ENCODE results near the gene TSPAN18.

Gene TSPAN18

DNA sequence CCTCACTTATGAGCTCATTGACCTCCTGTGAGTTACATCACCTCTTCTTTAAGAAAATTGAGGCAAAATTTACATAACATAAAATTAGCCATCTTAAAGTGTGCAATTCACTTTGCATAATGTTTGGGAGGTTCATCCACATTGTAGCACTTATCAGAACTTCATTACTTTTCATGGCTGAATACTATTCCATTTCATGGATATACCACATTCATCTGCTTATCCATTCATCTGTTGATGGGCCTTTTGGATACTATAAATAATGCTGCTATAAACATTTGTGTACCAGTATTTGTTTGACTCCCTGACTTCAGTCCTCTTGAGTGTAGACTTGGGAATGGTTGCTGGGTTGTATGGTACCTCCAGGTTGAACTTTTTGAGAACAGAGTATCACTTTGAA is 120.6 kb downstream of the TSPAN18 start:
- no peak for DNase-seq (ENCODE audit: low read depth in 2 of 2)

DNA sequence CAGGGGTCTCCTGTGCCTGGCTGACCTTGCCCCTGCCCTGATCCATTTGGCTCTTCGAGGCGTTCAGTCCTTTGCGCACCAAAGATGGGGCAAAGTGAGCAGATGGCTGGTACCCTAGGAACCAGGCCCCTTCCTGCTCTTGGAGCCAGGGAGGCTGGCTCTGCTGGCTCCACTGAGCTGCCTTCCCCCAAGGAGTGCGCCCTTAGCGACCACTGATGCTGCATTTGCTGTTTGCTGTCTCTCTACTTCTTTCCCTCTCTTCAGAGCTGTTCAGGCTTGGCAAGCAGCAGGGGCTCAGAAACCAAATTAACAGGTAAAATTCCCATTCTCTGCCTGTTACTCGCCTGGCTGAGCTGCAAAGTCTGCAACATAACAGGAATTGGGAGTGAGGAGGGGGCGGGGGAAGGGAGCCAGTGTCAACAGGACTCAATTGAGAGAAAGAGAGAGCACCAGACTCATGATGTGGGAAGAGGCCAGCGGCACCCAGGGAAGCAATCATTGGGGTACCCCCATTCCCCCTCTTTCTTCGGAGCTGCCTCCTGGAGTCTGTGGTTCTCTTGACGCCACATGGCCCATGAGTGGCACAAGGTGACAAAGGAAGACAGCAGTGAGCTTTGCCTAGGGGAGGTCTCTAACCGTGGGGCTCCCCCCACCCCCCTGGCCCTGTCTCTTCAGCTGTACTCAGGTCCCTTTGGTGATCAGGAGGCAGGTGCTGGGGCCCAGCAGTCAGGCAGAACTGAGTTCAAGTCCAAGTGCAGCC is 121.6 kb downstream of the TSPAN18 start:
- DNase-seq (ENCODE audit: low read depth in 2 of 2) = no peak

DNA sequence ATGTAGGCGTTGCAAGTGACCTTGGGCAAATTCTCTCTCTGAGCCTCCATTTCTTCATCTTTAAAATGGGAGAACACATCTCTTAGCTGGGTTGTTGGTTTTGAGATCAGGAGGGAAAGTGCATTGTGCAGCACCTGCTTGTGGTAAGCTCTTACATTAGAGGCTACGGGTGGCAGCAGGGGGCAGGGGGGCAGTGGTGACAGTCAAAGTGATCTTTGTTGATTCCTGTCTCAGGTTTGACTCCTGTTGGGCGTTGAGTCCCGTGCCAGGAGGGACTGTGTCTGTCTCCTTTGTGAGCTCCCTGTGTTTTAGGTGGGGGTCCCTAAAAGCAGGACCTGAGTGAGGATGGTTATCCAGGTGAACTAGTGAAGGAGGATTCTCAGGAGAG is 122.2 kb downstream of the TSPAN18 start:
- no peak for DNase-seq (ENCODE audit: low read depth in 2 of 2)

GRCh38 chr11:44849424-44849823 is 122.7 kb downstream of the TSPAN18 start:
- DNase-seq (ENCODE audit: low read depth in 2 of 2) = no peak

DNA sequence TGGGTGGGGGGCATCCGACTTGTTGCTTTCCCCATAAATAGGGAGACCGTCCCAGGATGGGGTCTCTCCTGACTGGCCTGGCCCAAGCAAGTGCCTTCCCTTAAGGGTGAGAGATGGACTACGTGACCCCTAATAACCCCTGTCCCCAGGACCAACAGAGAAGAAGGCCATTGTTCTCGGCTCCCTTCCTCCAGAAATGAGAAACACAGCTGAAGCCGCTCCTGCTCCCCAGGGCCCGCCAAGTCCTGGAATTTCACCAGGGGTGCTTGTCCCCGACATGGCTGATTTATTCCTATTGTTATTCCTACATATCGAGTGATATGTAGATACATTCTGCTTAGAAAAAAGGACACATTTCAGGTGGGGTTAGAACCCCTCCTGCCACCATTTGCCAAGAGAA is 123.2 kb downstream of the TSPAN18 start:
- no peak for DNase-seq (ENCODE audit: low read depth in 2 of 2)

GRCh38 chr11:44851496-44851895 is 124.7 kb downstream of the TSPAN18 start:
- DNase-seq (ENCODE audit: low read depth in 2 of 2) = no peak

- no peak for DNase-seq (ENCODE audit: low read depth in 2 of 2)
Observed at GRCh38 chr11:44852159-44852747, 125.5 kb downstream of the TSPAN18 start.

DNA sequence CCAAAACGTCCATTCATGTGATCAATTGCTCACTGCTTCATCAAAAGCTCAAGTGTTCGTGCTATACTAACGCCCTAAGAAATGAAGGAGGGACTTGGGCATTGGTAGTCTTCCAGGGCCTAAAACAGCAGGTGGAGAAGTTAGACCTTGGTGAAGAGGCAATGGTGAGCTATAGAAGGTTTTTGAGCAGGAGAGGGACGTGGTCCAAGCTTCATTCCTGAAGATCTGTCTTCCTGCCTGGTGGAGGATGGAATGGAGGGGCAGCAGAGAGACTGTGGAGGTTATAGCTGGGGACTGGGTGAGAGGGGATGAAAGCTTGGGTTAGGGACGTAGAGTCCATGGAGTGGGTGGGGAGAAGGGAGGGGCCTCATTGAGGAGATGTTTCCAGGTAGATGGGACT is 126.2 kb downstream of the TSPAN18 start:
- no peak for DNase-seq (ENCODE audit: low read depth in 2 of 2)

DNA sequence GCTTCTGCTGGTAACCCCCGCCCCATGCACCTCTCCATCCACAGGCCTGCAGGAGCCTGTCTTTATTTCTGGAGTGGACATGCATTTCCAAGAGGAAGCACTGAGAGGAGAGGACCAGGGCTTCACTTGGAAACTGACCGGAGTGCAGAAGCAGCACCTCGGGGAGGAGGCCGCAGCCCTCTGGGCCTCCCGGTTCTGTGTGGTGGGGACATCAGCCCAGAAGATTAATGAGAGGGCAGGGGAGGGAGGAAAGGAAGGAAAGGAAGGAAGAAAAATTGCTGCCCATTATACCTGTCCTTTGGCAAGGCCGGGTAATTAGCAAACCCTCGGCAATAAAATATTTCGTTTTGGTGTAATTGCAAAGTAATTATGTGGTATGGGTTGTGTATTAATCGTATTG is 126.9 kb downstream of the TSPAN18 start:
- DNase-seq (ENCODE audit: low read depth in 2 of 2) = no peak

GRCh38 chr11:44854086-44854485 is 127.3 kb downstream of the TSPAN18 start:
- no peak for DNase-seq (ENCODE audit: low read depth in 2 of 2)

- no peak for DNase-seq (ENCODE audit: low read depth in 2 of 2)
Observed at GRCh38 chr11:44854741-44855492, 128.2 kb downstream of the TSPAN18 start.

GRCh38 chr11:44855493-44855849 is 128.7 kb downstream of the TSPAN18 start:
- DNase-seq (ENCODE audit: low read depth in 2 of 2) = no peak

GRCh38 chr11:44857490-44858090 is 130.8 kb downstream of the TSPAN18 start:
- no peak for DNase-seq (ENCODE audit: low read depth in 2 of 2)

GRCh38 chr11:44858796-44859527 is 132.2 kb downstream of the TSPAN18 start:
- no peak for DNase-seq (ENCODE audit: low read depth in 2 of 2)

DNA sequence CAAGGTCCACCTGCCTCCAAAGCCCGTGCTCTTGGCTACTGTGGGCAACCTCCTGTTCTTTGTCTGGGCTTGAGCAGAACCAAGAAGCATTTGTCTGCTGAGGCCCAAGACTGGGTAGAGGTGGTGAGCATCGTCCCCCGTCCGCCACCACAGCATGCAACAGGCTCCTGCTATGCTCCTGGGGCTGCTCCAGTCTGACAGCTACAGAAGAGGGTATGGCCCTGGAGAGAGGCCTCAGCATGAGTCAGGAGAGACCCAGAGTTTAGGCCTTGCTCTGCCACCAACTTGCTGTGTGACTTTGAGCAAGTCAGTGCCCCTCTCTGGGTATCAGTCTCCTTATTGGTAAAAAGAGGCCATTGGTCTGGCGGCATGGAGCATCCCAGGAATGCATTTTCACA is 132.8 kb downstream of the TSPAN18 start:
- DNase-seq (ENCODE audit: low read depth in 2 of 2) = no peak

DNA sequence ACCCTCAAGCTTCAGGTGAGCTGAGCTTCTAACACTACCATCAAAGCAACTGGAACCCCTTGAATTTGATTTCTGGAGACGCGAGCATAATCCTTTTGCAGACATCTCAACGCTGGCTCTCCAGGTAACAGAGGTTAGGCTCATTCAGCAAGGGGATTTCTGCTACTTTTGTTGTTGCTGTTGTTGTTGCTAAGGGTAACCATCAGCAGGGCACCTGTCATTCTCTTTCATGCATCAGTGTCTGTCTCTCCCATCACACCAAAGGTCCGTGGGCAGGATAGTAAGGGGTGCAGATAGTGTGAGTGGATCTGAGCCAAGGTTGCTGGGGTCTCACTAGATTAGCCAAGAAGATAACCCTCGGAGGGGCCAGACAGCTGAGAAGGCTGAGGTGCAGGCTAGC is 133.6 kb downstream of the TSPAN18 start:
- no peak for DNase-seq (ENCODE audit: low read depth in 2 of 2)

DNA sequence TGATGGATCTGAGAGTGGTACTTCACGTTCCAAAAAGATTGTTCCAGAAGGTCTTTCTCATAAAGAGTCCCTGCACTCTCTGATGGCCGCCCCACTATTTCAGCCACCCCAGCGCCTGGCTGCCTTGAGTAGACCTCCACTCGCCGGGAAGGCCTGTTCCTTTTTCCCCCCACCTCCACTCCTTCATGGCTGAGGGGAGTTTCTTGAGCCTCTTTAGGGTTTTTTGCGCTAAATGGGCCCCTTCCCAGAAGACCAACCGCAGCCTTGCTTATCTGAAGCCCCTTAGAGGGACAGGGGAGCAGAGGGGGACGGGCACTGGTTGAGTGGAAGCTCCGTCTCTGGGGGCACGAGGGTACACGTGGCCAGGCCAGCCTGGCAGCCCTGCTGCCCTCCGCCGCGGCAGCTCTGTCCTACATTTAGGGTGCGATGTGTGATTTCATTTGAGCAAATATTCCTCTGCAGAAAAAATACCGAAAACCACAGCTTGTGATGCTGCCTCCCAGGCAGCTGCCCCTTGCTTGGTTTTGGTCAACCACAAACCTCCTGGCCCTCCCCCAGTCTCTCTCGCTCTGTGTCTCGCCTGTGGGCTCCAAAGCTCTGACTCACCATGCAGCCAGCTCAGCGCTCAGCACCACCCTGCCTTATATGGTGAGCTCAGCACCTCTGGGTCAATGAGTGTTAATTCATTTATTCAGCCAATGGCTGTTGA is 135.2 kb downstream of the TSPAN18 start:
- peak; percentile 61 to 65 for DNase-seq (ENCODE audit: low read depth in 2 of 2)

- DNase-seq (ENCODE audit: low read depth in 2 of 2) = no peak
Observed at GRCh38 chr11:44862558-44863101, 135.9 kb downstream of the TSPAN18 start.

DNA sequence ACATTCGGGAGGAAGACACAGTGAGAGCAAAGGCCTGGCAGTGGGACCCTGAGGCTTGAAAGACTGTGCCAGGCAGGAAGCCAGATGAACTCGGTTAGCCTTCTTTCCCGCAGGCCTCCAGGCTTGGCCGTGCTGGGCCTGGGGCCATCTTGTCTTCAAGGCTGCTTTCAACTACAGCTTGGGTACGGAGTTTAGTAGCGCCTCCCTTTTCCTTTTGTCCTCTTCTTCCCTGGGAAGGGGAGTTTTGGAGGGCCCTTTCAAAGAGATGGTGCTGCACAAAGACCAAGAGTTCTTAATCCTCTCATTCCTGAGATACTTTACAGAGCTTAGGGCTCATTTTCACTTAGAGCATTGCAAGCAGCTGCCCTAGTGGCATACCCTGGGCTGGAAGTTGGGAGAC is 136.5 kb downstream of the TSPAN18 start:
- DNase-seq (ENCODE audit: low read depth in 2 of 2) = no peak

DNA sequence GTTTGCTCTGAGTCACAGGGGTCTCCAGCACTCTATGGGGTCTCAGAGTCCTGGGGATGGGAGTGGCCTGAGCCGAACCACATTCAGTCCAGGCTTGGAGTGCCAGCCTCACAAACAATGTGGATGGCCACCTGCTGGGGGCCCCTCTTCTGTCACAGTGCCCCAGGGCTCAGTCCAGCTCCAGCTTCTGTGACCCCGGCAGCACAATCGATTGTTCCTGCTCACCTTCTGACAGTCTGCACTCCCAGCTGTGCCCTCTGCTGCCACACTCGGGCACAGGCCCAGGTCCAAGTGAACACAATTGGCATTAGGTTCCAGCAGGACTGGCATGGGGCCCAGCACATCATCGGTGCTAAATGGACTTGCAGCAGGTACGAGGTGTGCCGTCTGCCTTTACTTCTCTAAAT is 139.1 kb downstream of the TSPAN18 start:
- no peak for DNase-seq (ENCODE audit: low read depth in 2 of 2)

DNA sequence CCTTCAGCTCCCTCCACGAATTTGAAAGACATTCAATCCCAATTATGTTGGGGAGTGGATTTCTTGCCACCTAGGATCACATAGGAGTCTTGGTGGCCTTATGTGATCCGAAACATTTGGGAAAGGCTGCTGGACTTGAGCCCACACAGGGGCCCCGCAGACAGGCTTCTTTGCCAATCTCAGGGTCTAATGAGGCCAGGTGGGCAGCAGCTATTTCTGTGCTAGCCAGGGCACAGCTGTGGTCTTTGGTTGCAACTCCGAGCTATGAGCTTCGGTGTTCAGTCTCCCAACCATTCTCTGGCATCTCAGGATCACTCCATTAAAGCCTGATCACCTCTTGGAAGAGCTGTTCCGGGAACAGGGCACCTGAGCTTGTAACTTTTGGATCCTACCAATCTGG is 139.5 kb downstream of the TSPAN18 start:
- DNase-seq (ENCODE audit: low read depth in 2 of 2) = no peak
